ENCODE results near the gene TMEM245. TPM values are rescaled to one million over a fixed set of nuclear protein-coding genes. Genes with fewer than 3 reads are reported as not detected.

The TMEM245 gene
- total RNA-seq, 4 donors from 2014 or later = 55.8 to 95.9 (median 88.6) TPM

- no peak for TF ChIP-seq CTCF (IDR thresholded peaks at IDR 0.05; ENCODE audit: low read depth)
Measured at GRCh38 chr9:109014608-109015280, 105.0 kb downstream of the TMEM245 start.

- no peak for TF ChIP-seq CTCF (IDR thresholded peaks at IDR 0.05; ENCODE audit: low read depth)
Measured at GRCh38 chr9:109013679-109014607, 105.8 kb downstream of the TMEM245 start.

GRCh38 chr9:109012876-109013678 lies 106.7 kb downstream of the TMEM245 start, which contains the start of gene CTNNAL1:
TSS of gene CTNNAL1 (minus strand) at chr9:109013499. CDS start at chr9:109013442, 57 bp downstream.
- TF ChIP-seq CTCF (IDR thresholded peaks at IDR 0.05; ENCODE audit: low read depth) = no peak

- TF ChIP-seq CTCF (IDR thresholded peaks at IDR 0.05; ENCODE audit: low read depth) = no peak
Measured at GRCh38 chr9:109012009-109012875, 107.5 kb downstream of the TMEM245 start.

GRCh38 chr9:109011231-109011671 lies 108.5 kb downstream of the TMEM245 start:
- TF ChIP-seq CTCF (IDR thresholded peaks at IDR 0.05; ENCODE audit: low read depth) = no peak

- no peak for TF ChIP-seq CTCF (IDR thresholded peaks at IDR 0.05; ENCODE audit: low read depth)
Measured at GRCh38 chr9:109010746-109011145, 109.0 kb downstream of the TMEM245 start.
